MCF 10A (cell line): ENCODE data around the gene CBARP. TPM values are rescaled to one million over a fixed set of nuclear protein-coding genes. Genes with fewer than 3 reads are reported as not detected.

ENCODE experiments used
- BruUV-seq: library from RNA; stranded (reverse); fragments of 400-500 nt; replicated peaks from 2 replicates; lab custom pipeline; 2021; lab: Mats Ljungman, UMichigan
- CTCF ChIA-PET: fragments of 300-600 bp; sonication (Branson Sonifier 250); formaldehyde crosslinking; extraction: SDS; loops from one replicate; lab custom pipeline; 2021; ENCODE audit warnings: antibody characterized with exemption, inconsistent platforms; lab: Yijun Ruan, JAX
- POLR2A ChIA-PET: fragments of 300-600, 350-650 bp; sonication (Branson Sonifier 250); formaldehyde crosslinking; extraction: SDS; loops from one replicate; lab custom pipeline; 2020; ENCODE audit warnings: antibody characterized with exemption, inconsistent platforms; lab: Yijun Ruan, JAX
- DNase-seq: peaks from one replicate; pipeline ENCODE4 v3.0.0-alpha.2; 2018; ENCODE audit not compliant: unreplicated experiment
- H3K27ac Mint-ChIP-seq: one replicate; pipeline ENCODE4 v1.8.0; 2022; ENCODE audit warnings: mild to moderate bottlenecking, low read depth, mixed read lengths; ENCODE audit not compliant: unreplicated experiment
- H3K27me3 Mint-ChIP-seq: one replicate; pipeline ENCODE4 v1.8.0; 2022; ENCODE audit warnings: mixed read lengths; ENCODE audit not compliant: insufficient read depth, unreplicated experiment
- H3K36me3 Mint-ChIP-seq: one replicate; pipeline ENCODE4 v1.8.0; 2022; ENCODE audit warnings: mild to moderate bottlenecking, moderate library complexity, mixed read lengths; ENCODE audit not compliant: insufficient read depth, unreplicated experiment
- H3K4me1 Mint-ChIP-seq: one replicate; pipeline ENCODE4 v1.8.0; 2022; ENCODE audit warnings: mixed read lengths; ENCODE audit not compliant: insufficient read depth, unreplicated experiment
- H3K4me3 Mint-ChIP-seq: one replicate; pipeline ENCODE4 v1.8.0; 2022; ENCODE audit warnings: mild to moderate bottlenecking, moderate library complexity, mixed read lengths; ENCODE audit not compliant: unreplicated experiment
- H3K9me3 Mint-ChIP-seq: one replicate; pipeline ENCODE4 v1.8.0; 2022; ENCODE audit warnings: mixed read lengths; ENCODE audit not compliant: unreplicated experiment
- intact Hi-C: fragments of 100-400 bp; cut with micrococcal nuclease; formaldehyde crosslinking; loops from 2 replicates; pipeline ENCODE4 v1.14.1; 2022
- total RNA-seq: library from RNA; stranded (reverse); gene quantifications from 2 replicates; pipeline ENCODE4 v1.2.3, GENCODE V29; 2022
- TF ChIP-seq, protein P1 (sequence below): fragments of 200-600 bp; IDR thresholded peaks from one replicate; pipeline ENCODE4 v1.8.0; 2022; ENCODE audit warnings: antibody characterized with exemption, mild to moderate bottlenecking; ENCODE audit not compliant: unreplicated experiment

The CBARP gene
- total RNA-seq, 1 experiment from 2014 or later = 7.0 TPM

DNA sequence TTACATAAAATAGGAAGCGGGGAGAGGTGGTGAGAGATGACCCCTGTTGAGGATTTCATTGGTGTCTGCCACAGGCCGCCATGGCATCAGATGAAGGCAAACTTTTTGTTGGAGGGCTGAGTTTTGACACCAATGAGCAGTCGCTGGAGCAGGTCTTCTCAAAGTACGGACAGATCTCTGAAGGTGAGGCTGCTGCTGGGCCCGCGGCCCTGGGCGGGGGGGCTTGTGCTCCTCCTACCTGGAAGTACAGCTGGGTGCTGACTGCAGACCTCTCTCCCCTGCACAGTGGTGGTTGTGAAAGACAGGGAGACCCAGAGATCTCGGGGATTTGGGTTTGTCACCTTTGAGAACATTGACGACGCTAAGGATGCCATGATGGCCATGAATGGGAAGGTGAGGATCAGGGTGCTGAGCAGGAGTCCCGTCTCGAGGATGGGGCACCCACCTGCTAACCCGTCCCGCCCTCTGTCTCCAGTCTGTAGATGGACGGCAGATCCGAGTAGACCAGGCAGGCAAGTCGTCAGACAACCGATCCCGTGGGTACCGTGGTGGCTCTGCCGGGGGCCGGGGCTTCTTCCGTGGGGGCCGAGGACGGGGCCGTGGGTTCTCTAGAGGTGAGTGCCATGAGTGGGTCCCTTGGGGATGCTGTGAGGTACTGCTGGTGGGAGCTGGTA lies 33.2 kb upstream of the CBARP start:
- POLR2A ChIA-PET = interaction anchor here (0.5 to 0.6 kb wide), 2 partner anchors 368 to 1057 kb away, joined by 3 read pairs; partner anchors contain the start of genes LSM7 and SPPL2B
- DNase-seq = no peak
- Mint-ChIP-seq H3K27me3 (no peaks in the 10 kb centered on the region), H3K36me3 (peaks cover 74% of the 10 kb centered on the region), H3K4me3 (peak overlapping the region; percentile 84), H3K27ac (no peak overlapping the region), H3K4me1 (peaks cover 18% of the 10 kb centered on the region), H3K9me3 (no peaks in the 10 kb centered on the region)
- CTCF ChIA-PET = interaction anchor here (0.7 kb wide), 2 partner anchors 38 to 244 kb away, joined by 3 read pairs; no protein-coding TSS in a partner anchor
- intact Hi-C loops = loop anchor here (10.0 kb wide), 1 partner anchor 114 kb away; the partner anchor contains the start of gene NDUFS7
- BruUV-seq = no TSS peak
- TF ChIP-seq, protein P1, sequence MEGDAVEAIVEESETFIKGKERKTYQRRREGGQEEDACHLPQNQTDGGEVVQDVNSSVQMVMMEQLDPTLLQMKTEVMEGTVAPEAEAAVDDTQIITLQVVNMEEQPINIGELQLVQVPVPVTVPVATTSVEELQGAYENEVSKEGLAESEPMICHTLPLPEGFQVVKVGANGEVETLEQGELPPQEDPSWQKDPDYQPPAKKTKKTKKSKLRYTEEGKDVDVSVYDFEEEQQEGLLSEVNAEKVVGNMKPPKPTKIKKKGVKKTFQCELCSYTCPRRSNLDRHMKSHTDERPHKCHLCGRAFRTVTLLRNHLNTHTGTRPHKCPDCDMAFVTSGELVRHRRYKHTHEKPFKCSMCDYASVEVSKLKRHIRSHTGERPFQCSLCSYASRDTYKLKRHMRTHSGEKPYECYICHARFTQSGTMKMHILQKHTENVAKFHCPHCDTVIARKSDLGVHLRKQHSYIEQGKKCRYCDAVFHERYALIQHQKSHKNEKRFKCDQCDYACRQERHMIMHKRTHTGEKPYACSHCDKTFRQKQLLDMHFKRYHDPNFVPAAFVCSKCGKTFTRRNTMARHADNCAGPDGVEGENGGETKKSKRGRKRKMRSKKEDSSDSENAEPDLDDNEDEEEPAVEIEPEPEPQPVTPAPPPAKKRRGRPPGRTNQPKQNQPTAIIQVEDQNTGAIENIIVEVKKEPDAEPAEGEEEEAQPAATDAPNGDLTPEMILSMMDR = no peak

DNA sequence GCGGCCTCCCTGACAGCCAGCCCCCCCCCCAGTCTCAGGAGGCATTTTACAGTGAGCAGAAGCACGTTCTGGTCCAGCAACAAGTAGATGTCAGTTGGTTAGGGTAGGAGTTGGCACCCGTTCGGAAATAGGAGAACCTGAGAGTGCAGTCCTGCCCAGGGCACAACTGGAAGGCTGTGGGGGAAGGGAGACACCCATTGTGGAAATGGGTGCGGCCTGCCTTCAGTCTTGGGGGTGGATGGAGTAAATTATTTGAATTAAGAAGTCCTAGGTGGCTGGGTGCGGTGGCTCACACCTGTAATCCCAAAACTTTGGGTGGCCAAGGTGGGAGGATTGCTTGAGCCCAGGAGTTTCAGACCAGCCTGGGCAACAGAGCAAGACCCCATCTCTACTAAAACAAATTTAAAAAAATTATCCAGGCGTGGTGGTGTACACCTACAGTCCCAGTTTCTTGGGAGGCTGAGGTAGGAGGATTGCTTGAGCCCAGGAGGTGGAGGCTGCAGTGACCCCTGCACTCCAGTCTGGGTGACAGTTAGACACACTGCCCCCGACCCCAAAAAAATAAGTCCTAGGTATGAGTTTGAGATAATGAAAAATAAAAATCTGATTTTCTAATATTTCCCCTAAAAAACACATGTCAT lies 32.5 kb upstream of the CBARP start:
- intact Hi-C loops = loop anchor here (10.0 kb wide), 1 partner anchor 114 kb away; the partner anchor contains the start of gene NDUFS7
- H3K27me3 Mint-ChIP-seq = no peaks in the 10 kb centered on the region
- no peaks in the 10 kb centered on the region for H3K9me3 Mint-ChIP-seq
- POLR2A ChIA-PET = interaction anchor here (1.7 to 6.2 kb wide), 3 partner anchors 18 to 26 kb away, joined by 17 to 240 read pairs (median 62); partner anchors contain the start of gene ATP5F1D
- CTCF ChIA-PET = no interaction called here
- peak overlapping the region; percentile 84 for H3K4me3 Mint-ChIP-seq
- no TSS peak for BruUV-seq
- TF ChIP-seq, protein P1 = no peak
- peak; percentile 69 for DNase-seq
- peak overlapping the region; percentile 80 for H3K27ac Mint-ChIP-seq
- peaks cover 71% of the 10 kb centered on the region for H3K36me3 Mint-ChIP-seq
- peaks cover 20% of the 10 kb centered on the region for H3K4me1 Mint-ChIP-seq

DNA sequence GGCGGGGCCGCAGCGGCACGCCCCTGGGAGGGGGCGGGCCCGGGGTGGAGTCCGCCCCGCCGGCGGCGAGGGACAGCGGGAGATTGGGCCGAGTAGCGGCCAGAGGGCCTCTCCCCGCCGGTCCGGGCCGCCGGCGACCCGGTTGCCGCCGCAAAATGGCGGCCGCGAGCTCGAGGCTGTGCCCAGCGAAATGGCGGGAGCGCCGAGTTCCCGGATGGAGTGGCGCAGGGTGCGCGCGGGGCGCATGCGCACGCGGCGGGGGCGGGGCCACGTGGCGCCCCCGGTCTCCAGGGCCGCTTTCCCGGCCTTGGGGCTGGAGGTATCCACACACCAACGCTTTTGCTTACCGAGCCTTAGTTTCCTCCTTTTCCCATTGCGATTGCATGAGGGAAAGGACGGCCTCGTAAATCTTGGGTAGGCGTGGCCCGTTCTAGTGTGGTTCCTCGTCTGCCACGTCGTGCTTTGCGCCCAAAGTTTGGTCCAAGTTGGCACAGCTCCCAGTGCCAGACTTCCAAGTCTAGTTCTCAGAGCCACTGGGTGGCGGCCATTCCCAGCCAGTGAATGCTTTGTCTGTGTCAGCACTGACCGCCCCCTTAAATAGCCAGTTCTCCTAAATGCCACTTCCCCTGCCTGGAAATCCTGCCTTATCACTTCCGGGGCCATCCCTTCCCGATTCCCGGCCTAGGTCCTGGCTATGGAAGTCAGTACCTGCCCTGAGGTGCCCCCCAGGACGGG lies 31.8 kb upstream of the CBARP start:
- peak; percentile 78 for DNase-seq
- peaks cover 65% of the 10 kb centered on the region for H3K36me3 Mint-ChIP-seq
- POLR2A ChIA-PET = interaction anchor here (0.7 to 6.2 kb wide), 36 partner anchors 8 to 1096 kb away, joined by 3 to 240 read pairs (median 5); partner anchors contain the start of genes ARHGAP45, ATP5F1D, CNN2 and GPX4

More for the DNA sequence above, 31.8 kb upstream of the CBARP start:
- Mint-ChIP-seq H3K4me3 (peak overlapping the region; percentile 84), H3K9me3 (no peaks in the 10 kb centered on the region), H3K4me1 (peaks cover 24% of the 10 kb centered on the region), H3K27me3 (no peaks in the 10 kb centered on the region), H3K27ac (peak overlapping the region; percentile 89)
- TF ChIP-seq, protein P1 = no peak
- CTCF ChIA-PET = interaction anchor here (0.6 to 4.9 kb wide), 3 partner anchors 24 to 31 kb away, joined by 3 to 144 read pairs (median 3); no protein-coding TSS in a partner anchor
- BruUV-seq = TSS peak; percentile 58
- intact Hi-C loops = loop anchor here (10.0 kb wide), 1 partner anchor 115 kb away; the partner anchor contains the start of gene NDUFS7
